HG03196 (cell line): ENCODE results near the gene DLGAP1.
"Not testable (repeated sequence)": the region's sequence is repeated elsewhere in the genome, so short reads cannot be mapped to it uniquely, and the experiment has no call there.

Source experiments
- ATAC-seq: cut with Tn5 transposase; IDR thresholded peaks from one replicate; pipeline ENCODE4 v1.9.1; 2021; ENCODE audit not compliant: unreplicated experiment

DLGAP1 gene

GRCh38 chr18:4455113-4455811 lies at the start of gene DLGAP1:
TSS of gene DLGAP1 (minus strand) at chr18:4455307.
- ATAC-seq = no peak

GRCh38 chr18:4494703-4495284 lies 39.7 kb upstream of the DLGAP1 start:
- not testable (repeated sequence) for ATAC-seq

- no peak for ATAC-seq
Measured at GRCh38 chr18:4468511-4468910, 13.4 kb upstream of the DLGAP1 start.

GRCh38 chr18:4454537-4455112 lies 482 bp downstream of the DLGAP1 start:
- no peak for ATAC-seq

- no peak for ATAC-seq
Measured at GRCh38 chr18:4453874-4454536, 1.1 kb downstream of the DLGAP1 start.

- ATAC-seq = no peak
Measured at GRCh38 chr18:4453567-4453873, 1.6 kb downstream of the DLGAP1 start.

- ATAC-seq = no peak
Measured at GRCh38 chr18:4450065-4450658, 4.9 kb downstream of the DLGAP1 start.

GRCh38 chr18:4445902-4446301 lies 9.2 kb downstream of the DLGAP1 start:
- ATAC-seq = no peak

GRCh38 chr18:4444306-4444705 lies 10.8 kb downstream of the DLGAP1 start:
- ATAC-seq = no peak

- ATAC-seq = no peak
Measured at GRCh38 chr18:4441098-4441497, 14.0 kb downstream of the DLGAP1 start.

GRCh38 chr18:4438938-4439337 lies 16.2 kb downstream of the DLGAP1 start:
- no peak for ATAC-seq

GRCh38 chr18:4433717-4434116 lies 21.4 kb downstream of the DLGAP1 start:
- ATAC-seq = no peak

- ATAC-seq = no peak
Measured at GRCh38 chr18:4430836-4431235, 24.3 kb downstream of the DLGAP1 start.

- no peak for ATAC-seq
Measured at GRCh38 chr18:4417714-4418113, 37.4 kb downstream of the DLGAP1 start.

- no peak for ATAC-seq
Measured at GRCh38 chr18:4416976-4417375, 38.1 kb downstream of the DLGAP1 start.

- ATAC-seq = no peak
Measured at GRCh38 chr18:4412286-4412685, 42.8 kb downstream of the DLGAP1 start.

- no peak for ATAC-seq
Measured at GRCh38 chr18:4406856-4407255, 48.3 kb downstream of the DLGAP1 start.

GRCh38 chr18:4405965-4406364 lies 49.1 kb downstream of the DLGAP1 start:
- no peak for ATAC-seq

GRCh38 chr18:4403836-4404235 lies 51.3 kb downstream of the DLGAP1 start:
- ATAC-seq = no peak

- no peak for ATAC-seq
Measured at GRCh38 chr18:4400911-4401310, 54.2 kb downstream of the DLGAP1 start.

GRCh38 chr18:4399929-4400328 lies 55.2 kb downstream of the DLGAP1 start:
- ATAC-seq = no peak

GRCh38 chr18:4394700-4395099 lies 60.4 kb downstream of the DLGAP1 start:
- no peak for ATAC-seq
